GM21515 (cell line): ENCODE data around the gene SSBP3.
"Not testable (repeated sequence)": the region's sequence is repeated elsewhere in the genome, so short reads cannot be mapped to it uniquely, and the experiment has no call there.

Experiments used
- ATAC-seq: cut with Tn5 transposase; IDR thresholded peaks from one replicate; pipeline ENCODE4 v1.9.1; 2021; ENCODE audit not compliant: unreplicated experiment

Gene SSBP3

GRCh38 chr1:54395281-54395934 lies 10.8 kb downstream of the SSBP3 start:
- no peak for ATAC-seq

- ATAC-seq, result no peak
These were observed 12.1 kb downstream of the SSBP3 start for GRCh38 chr1:54394104-54394503.

DNA sequence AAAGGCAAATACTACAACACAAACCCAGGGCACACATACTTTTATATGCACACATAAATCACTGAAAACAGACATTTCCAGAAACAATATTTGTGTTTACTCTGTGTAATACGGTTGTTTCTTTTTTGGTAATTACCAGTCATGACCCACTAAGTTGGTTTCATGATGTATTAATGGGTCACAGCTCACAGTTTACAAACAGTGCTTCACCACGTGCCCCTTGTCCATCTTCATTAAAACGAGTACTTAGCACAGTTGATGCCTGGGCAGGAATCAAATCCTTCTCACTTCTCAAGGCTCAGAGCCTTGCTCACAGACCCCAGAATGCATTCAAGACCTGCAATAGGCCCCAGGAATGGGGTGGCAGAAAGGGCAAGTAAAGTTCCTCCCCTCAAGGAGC lies 13.8 kb downstream of the SSBP3 start:
- ATAC-seq, result no peak

DNA sequence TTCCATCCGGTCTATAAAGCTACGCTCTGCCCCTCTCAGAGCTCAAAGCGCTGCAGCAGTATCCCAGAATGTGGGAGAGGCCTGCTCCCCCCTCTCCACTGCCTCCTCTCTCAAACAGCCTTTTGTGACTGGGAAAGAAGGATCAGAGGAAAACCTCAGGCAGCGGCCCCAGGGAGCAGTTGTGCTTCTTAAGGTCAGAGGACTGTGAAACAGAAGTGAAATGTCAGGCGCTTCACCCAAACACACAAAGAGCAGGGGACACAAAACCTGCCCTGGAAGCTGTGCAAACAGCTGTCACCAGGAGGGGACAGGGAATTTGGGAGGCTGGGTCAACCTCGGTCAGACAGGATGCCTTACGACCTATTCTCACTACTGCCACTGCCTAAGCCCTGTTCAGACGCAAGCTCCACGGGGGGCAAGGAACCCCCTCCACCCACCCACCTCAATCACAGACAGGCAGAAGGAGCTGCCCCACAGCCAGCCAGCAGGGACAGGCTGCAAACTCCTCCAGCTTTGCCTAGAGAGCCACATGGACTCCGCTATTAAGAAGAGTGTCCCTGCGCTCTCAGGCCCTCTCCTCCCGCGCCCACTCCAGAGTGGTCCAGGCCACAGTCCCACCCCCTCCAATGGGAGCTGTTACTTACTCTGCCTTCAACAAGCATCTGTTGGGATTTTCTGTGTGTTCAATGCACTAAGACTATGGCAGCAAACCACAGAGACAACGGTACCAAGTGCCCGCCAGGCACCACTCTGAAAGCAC lies 14.6 kb downstream of the SSBP3 start:
- no peak for ATAC-seq

DNA sequence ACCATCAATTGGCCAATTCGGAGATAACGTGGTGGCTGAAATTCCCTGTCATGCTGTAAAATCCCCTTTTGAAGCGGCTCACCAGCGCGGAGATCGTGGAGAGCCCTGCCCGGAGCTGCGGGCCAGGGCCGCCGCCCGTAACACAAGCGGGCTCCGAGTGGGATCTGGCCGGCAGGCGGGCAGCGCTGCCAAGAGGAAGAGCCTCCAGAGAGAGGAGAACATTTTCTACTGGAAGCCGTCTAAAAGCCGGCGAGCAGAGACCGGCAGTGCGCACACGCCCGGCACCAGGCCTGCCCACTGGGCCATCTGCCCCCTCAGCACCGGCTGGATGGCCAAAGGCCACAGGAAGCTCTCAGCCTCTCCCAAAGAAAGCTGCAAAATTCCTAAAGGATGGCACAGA lies 15.5 kb downstream of the SSBP3 start:
- no peak for ATAC-seq

- ATAC-seq, result not testable (repeated sequence)
These were observed 16.6 kb downstream of the SSBP3 start for GRCh38 chr1:54389608-54390007.

DNA sequence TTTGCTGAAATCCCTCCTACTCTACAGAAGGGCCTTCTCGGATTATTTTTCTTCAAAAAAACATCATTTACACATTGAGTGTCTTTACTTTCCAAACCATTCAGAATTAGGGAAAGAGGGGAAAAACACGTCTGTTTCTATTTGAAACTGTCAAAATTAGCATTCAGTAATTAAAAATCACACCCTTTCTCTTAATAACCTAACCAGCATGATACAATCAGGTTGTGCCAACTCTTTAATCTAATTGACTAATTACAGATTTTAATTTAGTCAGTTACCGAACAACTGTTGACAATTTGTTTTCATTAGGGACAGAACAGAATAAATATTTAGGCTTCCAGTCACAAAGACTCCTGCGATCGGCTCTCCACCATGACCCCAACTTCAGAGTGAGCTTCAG lies 18.8 kb downstream of the SSBP3 start:
- no peak for ATAC-seq

- ATAC-seq, result no peak
These were observed 20.5 kb downstream of the SSBP3 start for GRCh38 chr1:54385727-54386022.

GRCh38 chr1:54384918-54385726 lies 21.1 kb downstream of the SSBP3 start:
- no peak for ATAC-seq

GRCh38 chr1:54384471-54384870 lies 21.7 kb downstream of the SSBP3 start:
- no peak for ATAC-seq

- ATAC-seq, result no peak
These were observed 24.7 kb downstream of the SSBP3 start for GRCh38 chr1:54381524-54381923.

- ATAC-seq, result no peak
These were observed 25.8 kb downstream of the SSBP3 start for GRCh38 chr1:54380290-54380882.

DNA sequence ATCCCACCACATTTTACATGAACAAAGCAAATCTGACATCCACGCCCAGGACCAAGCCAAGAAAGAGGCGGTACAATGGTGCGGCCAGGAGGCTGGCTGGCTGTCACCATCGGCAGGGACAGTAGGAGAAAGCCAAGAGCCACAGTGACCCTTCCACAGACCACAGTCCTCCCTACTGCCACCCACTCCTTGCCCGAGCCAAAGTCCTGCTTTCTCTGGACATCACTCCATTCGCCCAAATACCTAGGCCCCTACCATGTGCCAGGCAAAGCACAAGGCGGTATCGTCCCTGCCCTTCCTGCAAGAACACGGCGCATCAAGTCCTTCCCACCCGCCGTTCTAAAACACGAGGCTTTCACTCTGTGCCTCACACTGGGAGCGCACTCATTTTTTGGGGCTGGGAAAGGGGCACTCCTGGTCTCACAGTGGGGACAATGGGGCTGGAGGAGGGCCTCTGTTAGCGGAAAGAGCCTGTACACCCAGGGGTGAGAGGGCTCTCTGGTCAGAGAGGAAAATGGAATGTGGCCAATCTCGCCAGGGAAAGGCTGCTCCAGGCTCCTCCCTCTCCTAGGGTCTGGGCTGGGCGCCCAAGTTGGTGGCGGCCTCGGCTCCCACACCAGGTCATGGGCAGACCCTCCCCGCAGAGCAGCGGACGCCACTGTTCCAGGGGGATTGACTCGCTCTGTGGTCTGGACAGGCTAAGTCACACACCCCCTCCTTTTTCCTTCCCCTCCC lies 26.5 kb downstream of the SSBP3 start:
- ATAC-seq, result no peak

- ATAC-seq, result no peak
These were observed 27.2 kb downstream of the SSBP3 start for GRCh38 chr1:54378874-54379554.

DNA sequence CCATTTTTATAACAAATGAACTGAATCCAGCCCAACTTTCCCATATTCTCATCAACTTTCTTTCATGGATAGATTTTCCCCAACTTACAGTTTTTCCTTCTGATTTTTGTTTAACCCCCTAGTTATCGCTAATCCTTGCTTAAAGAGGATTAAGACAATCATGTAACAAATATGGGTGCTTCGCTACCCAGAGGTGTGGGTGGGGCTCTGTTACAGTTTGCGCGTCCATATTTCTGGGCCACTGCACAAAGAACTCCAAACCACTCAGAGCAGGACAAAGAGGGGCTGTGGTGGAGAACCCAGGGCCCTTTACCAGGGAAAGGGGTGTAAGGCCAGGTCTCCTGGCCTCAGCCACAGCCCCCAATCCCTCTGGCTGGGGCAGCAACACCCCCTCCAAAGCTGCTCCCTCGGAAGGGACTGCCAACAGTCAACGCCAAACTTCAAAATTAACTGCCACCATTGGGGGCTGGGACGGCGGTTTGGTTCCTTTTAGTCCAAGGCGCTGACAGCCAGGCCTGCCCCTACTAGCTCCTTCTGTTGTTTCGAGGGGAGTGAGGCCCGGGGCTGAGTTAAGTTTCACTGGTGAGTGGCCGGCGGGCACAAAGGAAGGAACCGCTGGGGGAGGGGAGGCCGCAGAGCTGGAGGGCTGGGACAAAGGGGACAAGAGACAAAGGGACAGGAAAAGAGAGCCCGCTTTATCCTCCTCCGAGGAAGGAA lies 27.9 kb downstream of the SSBP3 start:
- ATAC-seq, result no peak

DNA sequence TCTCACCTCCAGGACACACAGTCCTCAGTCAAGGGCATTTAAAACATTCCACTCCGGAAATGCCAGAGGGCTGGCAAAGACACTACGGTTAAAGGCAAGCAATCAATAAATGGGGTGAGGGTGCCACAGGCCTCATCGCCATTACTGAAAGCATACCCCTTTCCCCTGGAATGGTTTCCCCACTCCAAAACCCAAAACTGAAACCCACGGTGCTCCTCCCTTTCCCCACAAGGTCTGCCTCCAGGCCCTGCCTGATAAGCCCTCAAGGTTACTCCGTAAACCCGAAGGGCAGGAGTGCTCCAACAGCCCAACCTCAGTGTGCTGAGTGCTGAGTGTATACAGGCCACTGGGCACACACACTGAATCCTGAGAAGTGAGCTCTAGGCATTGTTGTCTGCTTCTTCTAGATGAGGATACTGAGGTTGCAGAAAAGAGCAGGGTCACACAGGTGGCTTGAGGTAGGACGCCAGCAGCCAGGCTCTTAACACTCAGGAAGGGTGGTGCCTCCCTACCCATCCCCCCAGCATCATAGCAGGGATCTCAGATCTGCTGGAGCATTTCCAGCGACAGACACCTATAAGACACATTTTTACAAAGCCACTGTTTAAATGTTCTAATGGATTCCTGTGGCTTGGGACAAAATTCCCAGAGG lies 29.0 kb downstream of the SSBP3 start:
- ATAC-seq, result no peak

- peak; percentile 58 for ATAC-seq
These were observed 29.7 kb downstream of the SSBP3 start for GRCh38 chr1:54376430-54377039.

DNA sequence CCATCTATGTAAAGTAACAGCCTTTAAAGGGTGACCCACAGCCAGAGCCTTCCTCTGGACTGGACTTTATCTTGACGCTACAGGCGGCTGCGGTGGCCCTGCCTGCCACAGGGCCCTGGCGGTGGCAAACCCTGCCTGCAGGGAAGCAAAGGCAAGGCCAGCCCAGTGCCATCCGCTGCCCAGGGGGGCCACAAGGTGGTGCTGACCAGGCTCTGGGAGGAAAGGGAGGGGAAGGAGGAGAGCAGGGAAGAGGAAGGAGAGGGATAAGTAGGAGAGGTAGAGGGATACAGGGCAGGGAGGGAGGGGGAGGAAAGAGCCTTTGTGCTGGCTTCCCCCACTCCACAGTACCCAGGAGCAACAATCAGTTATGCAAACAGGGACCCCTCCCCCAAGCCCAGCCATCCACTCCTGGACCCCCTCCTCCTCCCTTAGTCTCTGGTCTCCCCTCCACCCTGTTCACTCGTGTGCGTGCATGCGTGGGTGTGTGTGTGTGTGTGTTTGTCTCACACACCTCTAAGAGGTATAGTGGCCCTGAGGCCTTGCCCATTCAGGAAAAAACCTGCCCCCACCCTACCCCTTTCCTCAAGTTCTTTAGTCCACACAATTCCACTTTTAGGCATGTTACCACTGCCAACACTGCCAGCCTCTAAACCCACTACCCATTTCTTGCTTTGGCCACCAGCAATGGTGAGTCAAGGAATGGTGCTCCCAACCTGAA lies 30.3 kb downstream of the SSBP3 start:
- ATAC-seq, result no peak
